Measurements from ENCODE around the gene EPHB3.

Gene EPHB3

GRCh38 chr3:184543843-184544512, 17.6 kb upstream of the EPHB3 start:
- peak; percentile 72 for DNase-seq

- DNase-seq = no peak
Measured at GRCh38 chr3:184544513-184544861, 17.1 kb upstream of the EPHB3 start.

- no peak for DNase-seq
Measured at GRCh38 chr3:184545769-184546168, 15.8 kb upstream of the EPHB3 start.

- DNase-seq = no peak
Measured at GRCh38 chr3:184546252-184546651, 15.3 kb upstream of the EPHB3 start.

- no peak for DNase-seq
Measured at GRCh38 chr3:184549796-184550577, 11.6 kb upstream of the EPHB3 start.

GRCh38 chr3:184551103-184551502, 10.5 kb upstream of the EPHB3 start:
- DNase-seq = no peak

- no peak for DNase-seq
Measured at GRCh38 chr3:184551614-184552256, 9.8 kb upstream of the EPHB3 start.

GRCh38 chr3:184552296-184552695, 9.3 kb upstream of the EPHB3 start:
- no peak for DNase-seq

- no peak for DNase-seq
Measured at GRCh38 chr3:184552863-184553262, 8.7 kb upstream of the EPHB3 start.

GRCh38 chr3:184553385-184553784, 8.2 kb upstream of the EPHB3 start:
- DNase-seq = no peak

- DNase-seq = no peak
Measured at GRCh38 chr3:184554461-184554860, 7.1 kb upstream of the EPHB3 start.

- no peak for DNase-seq
Measured at GRCh38 chr3:184556582-184557347, 4.8 kb upstream of the EPHB3 start.

GRCh38 chr3:184557348-184557950, 4.1 kb upstream of the EPHB3 start:
- no peak for DNase-seq

- no peak for DNase-seq
Measured at GRCh38 chr3:184558726-184559125, 2.9 kb upstream of the EPHB3 start.

GRCh38 chr3:184559336-184559735, 2.2 kb upstream of the EPHB3 start:
- no peak for DNase-seq

GRCh38 chr3:184560531-184560930, 1.1 kb upstream of the EPHB3 start:
- DNase-seq = no peak

GRCh38 chr3:184561913-184562877, 610 bp downstream of the EPHB3 start:
- DNase-seq = no peak

GRCh38 chr3:184562878-184563560, 1.4 kb downstream of the EPHB3 start:
- peak; percentile 42 for DNase-seq

GRCh38 chr3:184563561-184563925, 2.0 kb downstream of the EPHB3 start:
- DNase-seq = no peak

- DNase-seq = no peak
Measured at GRCh38 chr3:184563941-184564684, 2.5 kb downstream of the EPHB3 start.

Measured in fibroblast of skin of abdomen (primary cell).